Common myeloid progenitor, CD34-positive (primary cell): ENCODE measurements around the gene NKAIN4. TPM values are rescaled to one million over a fixed set of nuclear protein-coding genes. Genes with fewer than 3 reads are reported as not detected.

Experiments used
- CTCF ChIA-PET: fragments of 350-600 bp; sonication (Branson Sonifier 250); formaldehyde crosslinking; loops from one replicate; lab custom pipeline; 2021; ENCODE audit warnings: antibody characterized with exemption; lab: Charles Lee
- POLR2A ChIA-PET: fragments of 350-600 bp; sonication (Branson Sonifier 250); formaldehyde crosslinking; loops from one replicate; lab custom pipeline; 2021; ENCODE audit warnings: antibody characterized with exemption; lab: Charles Lee
- DNase-seq, 3 donors: peaks; one replicate each; pipeline versions ENCODE4 v3.0.0 to v3.0.0-alpha.2; 2013
- H3K27ac ChIP-seq, 2 experiments: 1 replicate in 1 of 2; 2 replicates in 1 of 2; pipeline ENCODE4 v1.7.0; 2013; ENCODE audit warnings: inconsistent platforms in 2 of 2, low read length in 2 of 2, mild to moderate bottlenecking in 2 of 2, low read depth in 1 of 2, moderate library complexity in 1 of 2; ENCODE audit not compliant: severe bottlenecking in 2 of 2, insufficient read depth in 1 of 2, poor library complexity in 1 of 2
- H3K27me3 ChIP-seq, 5 experiments: replicated peaks in 2 of 5; 1 replicate in 3 of 5; 2 replicates in 2 of 5; pipeline versions ENCODE4 v1.6.1 to v1.7.0; 2013; ENCODE audit warnings: low read length in 4 of 5, mild to moderate bottlenecking in 2 of 5, moderate library complexity in 2 of 5, inconsistent platforms in 1 of 5; ENCODE audit not compliant: insufficient read depth in 5 of 5, control insufficient read depth in 4 of 5
- H3K36me3 ChIP-seq, 4 experiments: 1 replicate in 2 of 4; 2 replicates in 2 of 4; pipeline versions ENCODE4 v1.6.1 to v1.7.0; 2013; ENCODE audit warnings: low read length in 3 of 4, control low read depth in 1 of 4, mild to moderate bottlenecking in 1 of 4; ENCODE audit not compliant: control insufficient read depth in 4 of 4, insufficient read depth in 4 of 4
- H3K4me1 ChIP-seq, 4 experiments: 1 replicate in 3 of 4; 2 replicates in 1 of 4; pipeline versions ENCODE4 v1.6.1 to v1.7.1; 2013; ENCODE audit warnings: low read length in 3 of 4, mild to moderate bottlenecking in 3 of 4, control low read depth in 1 of 4, inconsistent platforms in 1 of 4, moderate library complexity in 1 of 4; ENCODE audit not compliant: control insufficient read depth in 4 of 4, insufficient read depth in 4 of 4; ENCODE audit errors: control extremely low read depth in 1 of 4
- H3K4me3 ChIP-seq, 7 experiments: 1 replicate in 4 of 7; 2 replicates in 3 of 7; pipeline versions ENCODE4 v1.5.1 to v1.7.0; 2013; ENCODE audit warnings: mild to moderate bottlenecking in 7 of 7, low read length in 6 of 7, moderate library complexity in 6 of 7, inconsistent platforms in 2 of 7, low read depth in 2 of 7, control low read depth in 1 of 7; ENCODE audit not compliant: insufficient read depth in 4 of 7, control insufficient read depth in 1 of 7; ENCODE audit errors: extremely low read depth in 1 of 7
- H3K9me3 ChIP-seq, 5 experiments: 1 replicate in 4 of 5; 2 replicates in 1 of 5; pipeline versions ENCODE4 v1.6.1 to v1.7.1; 2013; ENCODE audit warnings: low read length in 4 of 5, mild to moderate bottlenecking in 2 of 5, inconsistent platforms in 1 of 5, low read depth in 1 of 5, moderate library complexity in 1 of 5; ENCODE audit not compliant: control insufficient read depth in 4 of 5, insufficient read depth in 2 of 5; ENCODE audit errors: control extremely low read depth in 1 of 5
- WGBS: methylation state at CpG from one replicate; pipeline ENCODE4 v1.1.5; 2013; ENCODE audit not compliant: insufficient coverage; 5-methylcytosine and 5-hydroxymethylcytosine counted together
- polyA plus RNA-seq: library from polyadenylated mRNA; unstranded; fragments of 120-200 nt; gene quantifications from one replicate; pipeline ENCODE4 v1.2.1, GENCODE V29; 2013

Gene NKAIN4
- not detected for polyA plus RNA-seq

DNA sequence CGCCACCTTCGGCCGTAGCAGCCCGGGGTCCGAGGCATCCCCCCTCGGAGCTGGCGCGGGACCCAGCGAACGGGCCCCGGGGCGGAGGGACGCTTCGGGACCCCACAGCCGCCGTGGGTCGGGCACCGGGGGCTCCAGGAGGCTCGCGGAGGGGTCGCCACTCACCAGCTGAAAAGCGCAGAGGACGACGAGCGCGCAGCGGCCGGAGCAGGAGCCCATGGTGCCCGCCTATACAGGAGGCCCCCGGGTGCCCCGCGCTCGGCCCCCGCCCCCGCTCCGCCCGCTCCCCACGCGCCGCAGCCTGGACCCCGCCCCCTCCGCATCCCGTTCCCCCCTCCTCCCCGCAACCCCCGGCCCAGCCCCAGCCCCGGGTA, at the start of gene NKAIN4:
TSS of gene NKAIN4 (minus strand) at position 232 of the 374 bp plus-strand sequence. CDS start at position 219, 13 bp downstream.
- Histone ChIP-seq H3K27me3 (peaks cover 7 to 93% (median 40%) of the 10 kb centered on the region in 5 experiments), H3K9me3 (peaks cover 0 to 3% (median 0%) of the 10 kb centered on the region in 5 experiments), H3K4me3 (peak within 1 kb of the TSS in 1 of 7 experiments; percentile 26), H3K27ac (no peak within 1 kb of the TSS), H3K4me1 (peaks cover 0 to 16% (median 5%) of the 10 kb centered on the region in 4 experiments), H3K36me3 (no peaks in the 10 kb centered on the region)
- POLR2A ChIA-PET, result interaction anchor here (0.6 kb wide), 1 partner anchor 10 kb away, joined by 3 read pairs; no protein-coding TSS in a partner anchor
- CTCF ChIA-PET, result interaction anchor here (0.7 to 1.2 kb wide), 2 partner anchors 29 to 31 kb away, joined by 3 to 9 read pairs; no protein-coding TSS in a partner anchor
- WGBS, result 1% methylated on average over 25 of the region's 46 CpGs
- no peak for DNase-seq

GRCh38 chr20:63303095-63303666, 48.9 kb upstream of the NKAIN4 start:
- WGBS, result 72% methylated on average over 3 of the region's 5 CpGs
- Histone ChIP-seq H3K27me3 (peaks cover 0 to 23% (median 6%) of the 10 kb centered on the region in 5 experiments), H3K9me3 (peaks cover 0 to 13% (median 0%) of the 10 kb centered on the region in 5 experiments), H3K36me3 (no peaks in the 10 kb centered on the region), H3K27ac (no peak overlapping the region), H3K4me3 (no peak overlapping the region), H3K4me1 (no peaks in the 10 kb centered on the region)
- POLR2A ChIA-PET, result no interaction called here
- CTCF ChIA-PET, result no interaction called here
- no peak for DNase-seq

- no peaks in the 10 kb centered on the region for H3K4me1 ChIP-seq
- ChIA-PET CTCF (no interaction called here), POLR2A (no interaction called here)
- H3K36me3 ChIP-seq, result no peaks in the 10 kb centered on the region
- WGBS, result no CpG with 5 or more reads among the region's 1 CpG
- H3K4me3 ChIP-seq, result no peak overlapping the region
- peaks cover 0 to 38% (median 8%) of the 10 kb centered on the region in 5 experiments for H3K27me3 ChIP-seq
- DNase-seq, result no peak
- no peak overlapping the region for H3K27ac ChIP-seq
- H3K9me3 ChIP-seq, result peaks cover 0 to 13% (median 0%) of the 10 kb centered on the region in 5 experiments
Observed at GRCh38 chr20:63301671-63302070, 47.4 kb upstream of the NKAIN4 start.

DNA sequence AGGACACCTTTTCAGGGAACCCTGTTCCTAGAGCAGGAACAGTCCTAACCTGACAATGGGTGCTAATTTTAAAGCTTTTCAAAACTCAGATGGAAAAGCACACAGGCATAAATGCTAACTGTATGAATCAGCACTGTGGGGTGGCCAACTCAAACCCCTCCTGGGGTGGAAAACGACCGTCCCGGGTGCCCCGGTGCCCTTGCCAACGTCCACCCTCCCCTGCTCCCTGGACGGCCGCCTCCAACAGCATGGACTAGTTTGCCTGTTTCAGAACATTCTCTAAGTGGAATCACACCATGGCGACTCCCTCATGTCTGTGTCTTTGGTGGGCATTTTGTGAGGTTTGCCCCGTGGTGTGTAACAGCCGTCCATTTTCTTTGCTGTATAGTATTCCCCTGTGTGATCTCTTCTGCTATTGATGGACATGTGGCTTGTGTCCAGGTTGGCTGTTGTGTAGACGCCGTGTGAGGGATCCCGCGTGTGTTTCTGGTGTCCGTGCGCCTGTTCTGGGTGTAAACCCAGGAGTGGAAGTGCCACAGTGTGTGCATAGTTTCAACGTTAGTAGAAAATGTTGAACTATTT, 44.6 kb upstream of the NKAIN4 start:
- CTCF ChIA-PET, result no interaction called here
- H3K36me3 ChIP-seq, result no peaks in the 10 kb centered on the region
- POLR2A ChIA-PET, result no interaction called here
- H3K27ac ChIP-seq, result no peak overlapping the region
- peaks cover 0 to 1% (median 0%) of the 10 kb centered on the region in 4 experiments for H3K4me1 ChIP-seq
- WGBS, result 97% methylated on average over 11 of the region's 17 CpGs
- H3K4me3 ChIP-seq, result no peak overlapping the region
- peaks cover 0 to 13% (median 0%) of the 10 kb centered on the region in 5 experiments for H3K9me3 ChIP-seq
- H3K27me3 ChIP-seq, result peaks cover 0 to 60% (median 11%) of the 10 kb centered on the region in 5 experiments
- DNase-seq, result no peak

- no peak for DNase-seq
- peaks cover 0 to 13% (median 0%) of the 10 kb centered on the region in 5 experiments for H3K9me3 ChIP-seq
- no peaks in the 10 kb centered on the region for H3K36me3 ChIP-seq
- no peak overlapping the region for H3K27ac ChIP-seq
- CTCF ChIA-PET, result no interaction called here
- H3K4me1 ChIP-seq, result peaks cover 0 to 1% (median 0%) of the 10 kb centered on the region in 4 experiments
- POLR2A ChIA-PET, result interaction anchor here (0.7 kb wide), 1 partner anchor 10 kb away, joined by 3 read pairs; no protein-coding TSS in a partner anchor
- WGBS, result 80% methylated on average over 14 of the region's 16 CpGs
- H3K4me3 ChIP-seq, result no peak overlapping the region
- peaks cover 0 to 64% (median 11%) of the 10 kb centered on the region in 5 experiments for H3K27me3 ChIP-seq
Observed at GRCh38 chr20:63297796-63298572, 43.7 kb upstream of the NKAIN4 start.

- H3K27ac ChIP-seq, result no peak overlapping the region
- peaks cover 0 to 10% (median 0%) of the 10 kb centered on the region in 5 experiments for H3K9me3 ChIP-seq
- no peak overlapping the region for H3K4me3 ChIP-seq
- POLR2A ChIA-PET, result no interaction called here
- H3K27me3 ChIP-seq, result peaks cover 0 to 66% (median 11%) of the 10 kb centered on the region in 5 experiments
- CTCF ChIA-PET, result interaction anchor here (1.5 kb wide), 1 partner anchor 8 kb away, joined by 4 read pairs; no protein-coding TSS in a partner anchor
- H3K36me3 ChIP-seq, result no peaks in the 10 kb centered on the region
- peaks cover 0 to 1% (median 0%) of the 10 kb centered on the region in 4 experiments for H3K4me1 ChIP-seq
- WGBS, result 88% methylated on average over 11 of the region's 11 CpGs
- DNase-seq, result no peak
Observed at GRCh38 chr20:63297371-63297781, 43.1 kb upstream of the NKAIN4 start.
